ENCODE measurements around the gene LRIG2. TPM values are rescaled to one million over a fixed set of nuclear protein-coding genes. Genes with fewer than 3 reads are reported as not detected.

LRIG2 gene
- total RNA-seq, 1 experiment from 2014 or later, result 23.2 TPM

- Mint-ChIP-seq H3K36me3 (ENCODE audit: insufficient read depth in 1 of 3, low read depth in 3 of 3) (no peaks in the 10 kb centered on the region), H3K27me3 (ENCODE audit: low read depth) (no peaks in the 10 kb centered on the region), H3K4me1 (peaks cover 57 to 64% of the 10 kb centered on the region in 2 experiments), H3K27ac (peak overlapping the region; percentile 99 to 100 (median 99)), H3K9me3 (no peaks in the 10 kb centered on the region), H3K4me3 (no peak overlapping the region)
- Histone ChIP-seq H2BK20ac (ENCODE audit: low read depth, low read length, poor library complexity, severe bottlenecking) (no peak overlapping the region), H3K56ac (ENCODE audit: insufficient read length, low read depth, low read length) (no peak overlapping the region), H2AK5ac (ENCODE audit: insufficient read length, low read length) (no peak overlapping the region), H4K91ac (ENCODE audit: insufficient read length, low read depth, low read length) (no peak overlapping the region), H3K18ac (ENCODE audit: insufficient read length, low read depth, low read length) (no peak overlapping the region), H3K27ac (ENCODE audit: insufficient read length, low read depth, low read length) (peak overlapping the region; percentile 94), H3K9ac (ENCODE audit: extremely low read depth, insufficient read length, low read length) (no peak overlapping the region), H2BK12ac (ENCODE audit: insufficient read length, low read depth, low read length) (no peak overlapping the region), H3T11ph (ENCODE audit: low read length) (no peak overlapping the region), H3K79me2 (ENCODE audit: insufficient read depth, low read length) (no peaks in the 10 kb centered on the region; the same call in 1 of the 2 replicates), H2BK120ac (ENCODE audit: low read depth, low read length, poor library complexity, severe bottlenecking) (no peak overlapping the region), H3K23me2 (ENCODE audit: insufficient read length, low read depth, low read length, poor library complexity, severe bottlenecking) (no peaks in the 10 kb centered on the region), H3K4me1 (ENCODE audit: insufficient read depth, low read length) (peaks cover 13% of the 10 kb centered on the region), H2AFZ (ENCODE audit: low read length) (no peak overlapping the region), H3K23ac (ENCODE audit: insufficient read length, low read depth, low read length) (no peak overlapping the region), H3K9me3 (ENCODE audit: control insufficient read depth, low read depth, low read length) (no peaks in the 10 kb centered on the region), H4K5ac (ENCODE audit: insufficient read length, low read depth, low read length) (no peak overlapping the region), H4K20me1 (ENCODE audit: control insufficient read depth, insufficient read depth, insufficient read length) (no peaks in the 10 kb centered on the region), H3K79me1 (ENCODE audit: insufficient read depth, low read depth, low read length, poor library complexity, severe bottlenecking) (no peaks in the 10 kb centered on the region), H2BK15ac (ENCODE audit: low read depth, low read length) (no peak overlapping the region), H2BK5ac (ENCODE audit: insufficient read length, low read length) (no peak overlapping the region), H3K27me3 (ENCODE audit: insufficient read depth, low read length) (no peaks in the 10 kb centered on the region), H3K4ac (ENCODE audit: low read depth, low read length) (no peak overlapping the region), H4K8ac (replicated peaks; ENCODE audit: insufficient read length, low read depth, low read length) (no peak overlapping the region), H3K14ac (ENCODE audit: insufficient read depth, low read length) (no peak overlapping the region), H3K4me2 (ENCODE audit: insufficient read depth, insufficient read length, low read length) (no peak overlapping the region)
- WGBS (ENCODE audit: extremely low coverage, insufficient read length, low lambda C conversion rate), result no CpG with 5 or more reads among the region's 8 CpGs
- no peak for DNase-seq
- TF ChIP-seq CTCF (conservative IDR thresholded peaks at IDR 0.05), result no peak
These were observed 32.1 kb upstream of the LRIG2 start for GRCh38 chr1:113040718-113041412.
